ENCODE results near the gene PAFAH1B2. TPM values are rescaled to one million over a fixed set of nuclear protein-coding genes. Genes with fewer than 3 reads are reported as not detected.
A peak's percentile ranks its signal among the peaks of the same experiment; 100 is the strongest.

Gene PAFAH1B2
- total RNA-seq, 4 donors from 2014 or later: 58.0 to 67.5 (median 63.3) TPM

DNA sequence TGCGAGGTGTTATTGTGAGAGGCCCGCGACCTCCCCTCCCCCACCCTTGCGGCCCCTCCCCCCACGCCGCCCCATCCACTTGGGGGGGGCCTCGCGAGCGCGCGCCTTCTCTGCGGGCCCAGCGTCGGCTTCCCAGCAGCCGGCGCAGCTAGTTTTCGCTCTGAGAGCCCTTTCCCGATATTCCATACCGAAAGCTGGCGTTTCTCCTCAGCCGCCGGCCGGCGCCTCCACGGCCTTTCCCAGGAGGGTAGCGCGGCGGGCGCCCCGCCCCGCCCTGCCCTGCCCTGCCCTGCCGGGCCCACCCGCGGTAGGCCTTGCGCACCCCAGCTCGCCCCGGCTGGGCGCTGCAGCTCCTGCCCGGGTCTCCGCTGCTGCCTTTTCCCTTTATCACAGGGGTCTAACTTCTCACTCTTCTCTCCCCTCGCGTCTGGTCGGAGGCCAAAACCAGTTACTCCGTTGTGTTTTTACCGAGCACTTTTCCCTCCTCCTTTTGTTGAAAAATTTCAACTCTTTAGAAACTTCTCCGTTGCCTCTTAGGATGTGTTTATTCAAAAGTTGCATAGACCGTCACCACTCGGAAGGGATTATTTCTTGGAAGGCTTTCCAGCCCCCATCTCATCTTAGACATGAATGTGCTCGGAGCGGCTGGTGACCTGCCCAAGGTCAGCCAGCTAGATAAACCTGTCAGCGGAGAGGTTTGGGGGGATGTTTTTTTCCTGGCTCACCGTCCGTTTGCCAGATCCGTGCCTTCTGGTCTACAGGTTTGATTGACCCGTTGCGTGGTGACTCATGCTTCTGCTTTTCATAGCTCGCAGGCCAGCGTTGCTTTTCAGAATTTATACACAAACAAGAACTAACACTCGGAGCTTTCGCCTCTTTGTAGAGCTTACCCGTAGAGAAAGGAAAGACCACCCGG, 648 bp downstream of the PAFAH1B2 start:
- Histone ChIP-seq H3K27ac (peak overlapping the region; percentile 91), H3K36me3 (peaks cover 6% of the 10 kb centered on the region), H3K4me1 (peaks cover 35% of the 10 kb centered on the region), H3K9me3 (no peaks in the 10 kb centered on the region), H3K27me3 (no peaks in the 10 kb centered on the region), H3K4me3 (peak overlapping the region; percentile 82)
- under 1% methylated on average over 35 of the region's 62 CpGs for WGBS
- no peak for TF ChIP-seq EP300 (IDR thresholded peaks at IDR 0.05)
- no peak for TF ChIP-seq POLR2A (IDR thresholded peaks at IDR 0.05)
- TF ChIP-seq POLR2AphosphoS5 (IDR thresholded peaks at IDR 0.05): no peak
- TF ChIP-seq CTCF (IDR thresholded peaks at IDR 0.05): no peak
- DNase-seq (ENCODE audit: low spot score in 2 of 2): peak; percentile 72 to 82

- Histone ChIP-seq H3K27me3 (no peaks in the 10 kb centered on the region), H3K36me3 (peaks cover 6% of the 10 kb centered on the region), H3K9me3 (no peaks in the 10 kb centered on the region), H3K4me3 (peak overlapping the region; percentile 82), H3K4me1 (peaks cover 37% of the 10 kb centered on the region), H3K27ac (peak overlapping the region; percentile 91)
- WGBS: 6% methylated on average over 5 of the region's 5 CpGs
- TF ChIP-seq POLR2AphosphoS5 (IDR thresholded peaks at IDR 0.05): no peak
- no peak for TF ChIP-seq CTCF (IDR thresholded peaks at IDR 0.05)
- no peak for TF ChIP-seq POLR2A (IDR thresholded peaks at IDR 0.05)
- TF ChIP-seq EP300 (IDR thresholded peaks at IDR 0.05): no peak
- DNase-seq (ENCODE audit: low spot score in 2 of 2): no peak
Measured at GRCh38 chr11:117145393-117145761, 1.3 kb downstream of the PAFAH1B2 start.

- Histone ChIP-seq H3K9me3 (no peaks in the 10 kb centered on the region), H3K27ac (no peak overlapping the region), H3K4me1 (peaks cover 40% of the 10 kb centered on the region), H3K4me3 (no peak overlapping the region), H3K36me3 (peaks cover 6% of the 10 kb centered on the region), H3K27me3 (no peaks in the 10 kb centered on the region)
- DNase-seq (ENCODE audit: low spot score in 2 of 2): no peak
- WGBS: 71% methylated on average over 10 of the region's 10 CpGs
- TF ChIP-seq EP300 (IDR thresholded peaks at IDR 0.05): no peak
- TF ChIP-seq POLR2A (IDR thresholded peaks at IDR 0.05): no peak
- no peak for TF ChIP-seq POLR2AphosphoS5 (IDR thresholded peaks at IDR 0.05)
- TF ChIP-seq CTCF (IDR thresholded peaks at IDR 0.05): no peak
Measured at GRCh38 chr11:117146521-117146920, 2.4 kb downstream of the PAFAH1B2 start.

- no peak for TF ChIP-seq EP300 (IDR thresholded peaks at IDR 0.05)
- TF ChIP-seq CTCF (IDR thresholded peaks at IDR 0.05): no peak
- no peak for TF ChIP-seq POLR2A (IDR thresholded peaks at IDR 0.05)
- no peak for TF ChIP-seq POLR2AphosphoS5 (IDR thresholded peaks at IDR 0.05)
- no peaks in the 10 kb centered on the region for H3K27me3 ChIP-seq
- no peak for DNase-seq (ENCODE audit: low spot score in 2 of 2)
- no peak overlapping the region for H3K27ac ChIP-seq
- no peak overlapping the region for H3K4me3 ChIP-seq
- H3K4me1 ChIP-seq: peaks cover 21% of the 10 kb centered on the region
- WGBS: 62% methylated on average over 2 of the region's 2 CpGs
- peaks cover 18% of the 10 kb centered on the region for H3K36me3 ChIP-seq
- no peaks in the 10 kb centered on the region for H3K9me3 ChIP-seq
Measured at GRCh38 chr11:117152066-117152465, 8.0 kb downstream of the PAFAH1B2 start.

- WGBS: 95% methylated on average over 5 of the region's 5 CpGs
- DNase-seq (ENCODE audit: low spot score in 2 of 2): no peak
- Histone ChIP-seq H3K4me3 (no peak overlapping the region), H3K9me3 (no peaks in the 10 kb centered on the region), H3K27ac (no peak overlapping the region), H3K36me3 (peaks cover 14% of the 10 kb centered on the region), H3K27me3 (no peaks in the 10 kb centered on the region), H3K4me1 (peaks cover 12% of the 10 kb centered on the region)
- no peak for TF ChIP-seq CTCF (IDR thresholded peaks at IDR 0.05)
- TF ChIP-seq EP300 (IDR thresholded peaks at IDR 0.05): no peak
- TF ChIP-seq POLR2AphosphoS5 (IDR thresholded peaks at IDR 0.05): no peak
- no peak for TF ChIP-seq POLR2A (IDR thresholded peaks at IDR 0.05)
Measured at GRCh38 chr11:117154468-117154867, 10.4 kb downstream of the PAFAH1B2 start.

All from suprapubic skin (tissue), 4 donors.